Astrocyte of the spinal cord (primary cell): Measurements from ENCODE around the gene SPTLC3.

Source experiments
- DNase-seq: peaks from one replicate; pipeline ENCODE4 v3.0.0; 2011; ENCODE audit warnings: low read depth, low spot score
- H3K4me3 ChIP-seq: 2 replicates; pipeline ENCODE4 v1.5.1; 2011; ENCODE audit warnings: low read depth, mild to moderate bottlenecking, low read length, moderate library complexity
- in situ Hi-C: cut with HindIII; loops from 2 replicates; pipeline ENCODE4 v1.10.0; 2017; ENCODE audit warnings: low sequenced_read_pairs
- TF ChIP-seq, protein P1 (sequence below): IDR thresholded peaks from 2 replicates; pipeline ENCODE4 v1.5.1; 2012; ENCODE audit warnings: low read depth, mild to moderate bottlenecking, low read length, inconsistent platforms

Gene SPTLC3

DNA sequence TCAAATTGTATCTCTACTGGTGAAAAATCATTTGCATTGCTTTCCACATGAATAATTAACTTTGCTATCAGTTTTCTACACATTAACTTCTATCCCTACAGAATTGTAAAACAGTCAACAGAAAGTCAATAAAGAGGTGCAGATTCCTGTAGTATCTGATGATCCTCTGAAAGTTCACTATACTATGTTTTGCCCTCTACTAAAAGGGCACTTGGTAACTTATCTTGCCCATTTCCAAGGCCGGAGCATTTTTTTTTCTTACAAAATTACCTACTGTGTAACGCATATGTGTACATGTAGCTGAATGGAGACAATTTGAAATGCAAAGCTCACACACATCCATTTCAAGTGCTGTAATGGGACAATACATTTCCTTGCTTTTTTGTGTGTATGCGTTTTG, 9.6 kb upstream of the SPTLC3 start:
- in situ Hi-C loops, result no loop called here
- no peak overlapping the region for H3K4me3 ChIP-seq
- no peak for DNase-seq
- TF ChIP-seq, protein P1, sequence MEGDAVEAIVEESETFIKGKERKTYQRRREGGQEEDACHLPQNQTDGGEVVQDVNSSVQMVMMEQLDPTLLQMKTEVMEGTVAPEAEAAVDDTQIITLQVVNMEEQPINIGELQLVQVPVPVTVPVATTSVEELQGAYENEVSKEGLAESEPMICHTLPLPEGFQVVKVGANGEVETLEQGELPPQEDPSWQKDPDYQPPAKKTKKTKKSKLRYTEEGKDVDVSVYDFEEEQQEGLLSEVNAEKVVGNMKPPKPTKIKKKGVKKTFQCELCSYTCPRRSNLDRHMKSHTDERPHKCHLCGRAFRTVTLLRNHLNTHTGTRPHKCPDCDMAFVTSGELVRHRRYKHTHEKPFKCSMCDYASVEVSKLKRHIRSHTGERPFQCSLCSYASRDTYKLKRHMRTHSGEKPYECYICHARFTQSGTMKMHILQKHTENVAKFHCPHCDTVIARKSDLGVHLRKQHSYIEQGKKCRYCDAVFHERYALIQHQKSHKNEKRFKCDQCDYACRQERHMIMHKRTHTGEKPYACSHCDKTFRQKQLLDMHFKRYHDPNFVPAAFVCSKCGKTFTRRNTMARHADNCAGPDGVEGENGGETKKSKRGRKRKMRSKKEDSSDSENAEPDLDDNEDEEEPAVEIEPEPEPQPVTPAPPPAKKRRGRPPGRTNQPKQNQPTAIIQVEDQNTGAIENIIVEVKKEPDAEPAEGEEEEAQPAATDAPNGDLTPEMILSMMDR, result no peak

DNA sequence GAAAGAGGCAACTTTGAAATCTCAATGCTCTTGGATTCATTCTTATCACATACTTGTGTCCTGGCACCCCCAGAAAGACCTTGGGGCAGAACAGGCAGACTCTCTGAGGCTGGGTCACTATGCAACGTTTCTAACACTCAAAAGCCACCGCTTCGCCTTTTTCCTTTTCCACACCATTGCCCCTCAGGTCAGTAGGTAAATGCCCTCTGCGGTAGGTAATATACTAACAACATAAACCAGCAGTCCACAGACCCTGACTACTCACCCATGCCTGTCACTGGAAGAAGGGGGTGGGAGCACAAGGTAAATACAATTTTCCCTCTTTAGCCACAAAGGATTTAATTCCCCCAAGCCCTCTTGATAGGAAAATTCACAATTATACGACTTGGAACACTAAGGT, 6.5 kb upstream of the SPTLC3 start:
- in situ Hi-C loops, result no loop called here
- DNase-seq, result no peak
- TF ChIP-seq, protein P1, result no peak
- no peak overlapping the region for H3K4me3 ChIP-seq

DNA sequence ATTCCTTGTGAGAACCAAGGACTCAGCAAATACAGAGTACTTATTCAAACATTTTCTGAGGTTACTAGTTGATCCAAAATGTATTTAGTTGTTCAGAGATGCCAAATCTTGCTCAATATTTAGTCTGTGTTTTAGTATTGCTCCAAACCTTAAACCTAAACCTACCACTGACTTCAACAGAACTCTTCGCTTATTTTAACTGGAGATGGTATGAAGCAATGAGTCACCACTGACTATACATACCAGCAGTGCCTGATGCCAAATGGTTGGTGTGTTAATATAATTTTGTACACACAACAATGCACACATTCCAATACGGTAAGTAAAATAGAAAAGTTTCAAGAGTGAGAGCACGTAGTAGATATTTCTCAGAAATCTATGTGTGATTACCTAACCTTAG, 1.9 kb upstream of the SPTLC3 start:
- DNase-seq, result peak; percentile 69
- H3K4me3 ChIP-seq, result no peak overlapping the region
- TF ChIP-seq, protein P1, result no peak
- in situ Hi-C loops, result no loop called here

DNA sequence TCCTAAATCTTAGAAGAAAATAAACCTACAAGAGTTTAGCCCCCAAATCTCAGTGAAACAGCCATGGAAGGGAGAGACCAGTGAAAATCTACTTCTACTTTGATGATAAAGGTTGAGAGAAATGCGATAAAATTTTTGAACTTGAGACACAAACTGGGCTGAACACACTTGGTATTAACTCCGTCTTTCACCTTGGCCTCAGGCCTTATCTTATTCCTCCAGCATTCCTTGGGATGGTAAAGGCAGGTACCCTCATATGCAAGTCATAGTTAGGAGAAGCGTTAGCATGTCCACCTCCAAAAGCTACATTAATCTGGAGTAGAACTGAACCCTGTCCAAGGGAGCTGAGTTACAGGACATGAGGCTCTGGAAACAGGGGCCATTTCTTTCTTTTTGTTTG, 1.2 kb upstream of the SPTLC3 start:
- TF ChIP-seq, protein P1, result no peak
- in situ Hi-C loops, result no loop called here
- no peak for DNase-seq
- H3K4me3 ChIP-seq, result no peak overlapping the region

DNA sequence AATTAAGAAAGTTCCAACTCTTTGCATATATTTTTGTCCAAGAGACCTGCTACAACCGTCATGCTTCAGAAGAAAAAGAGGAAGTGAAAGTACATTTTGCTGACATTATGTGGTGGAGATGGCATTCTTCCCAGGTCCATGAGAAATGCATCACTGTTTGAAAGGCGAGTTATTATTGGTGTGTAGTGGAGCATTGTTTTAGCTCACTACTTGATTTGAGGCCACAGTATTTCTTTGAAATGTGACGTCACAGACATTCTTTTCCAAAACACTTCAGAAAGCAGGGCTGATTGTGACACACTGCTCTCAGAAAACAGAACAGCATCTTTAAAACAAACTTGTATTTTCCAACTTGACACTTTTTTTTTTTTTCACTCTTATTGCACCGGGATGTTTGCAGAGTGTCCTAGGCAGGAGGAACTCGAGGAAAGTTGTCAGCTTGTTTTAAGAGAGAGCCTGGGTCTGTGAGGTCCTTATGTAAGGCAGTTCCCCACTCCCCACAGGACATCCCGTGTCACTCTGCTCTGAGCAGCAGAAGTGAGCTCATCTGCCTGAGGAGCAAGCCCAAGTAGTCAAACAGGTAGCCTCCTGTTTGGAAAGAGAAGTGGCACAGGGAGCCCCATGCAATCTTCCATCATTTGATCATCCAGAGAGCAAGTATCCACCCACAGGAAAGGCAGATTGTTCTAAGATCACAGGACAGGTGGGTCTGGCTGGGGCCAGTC, 1.1 kb downstream of the SPTLC3 start:
- TF ChIP-seq, protein P1, result no peak
- in situ Hi-C loops, result no loop called here
- H3K4me3 ChIP-seq, result peak overlapping the region; percentile 54
- DNase-seq, result peak; percentile 96

DNA sequence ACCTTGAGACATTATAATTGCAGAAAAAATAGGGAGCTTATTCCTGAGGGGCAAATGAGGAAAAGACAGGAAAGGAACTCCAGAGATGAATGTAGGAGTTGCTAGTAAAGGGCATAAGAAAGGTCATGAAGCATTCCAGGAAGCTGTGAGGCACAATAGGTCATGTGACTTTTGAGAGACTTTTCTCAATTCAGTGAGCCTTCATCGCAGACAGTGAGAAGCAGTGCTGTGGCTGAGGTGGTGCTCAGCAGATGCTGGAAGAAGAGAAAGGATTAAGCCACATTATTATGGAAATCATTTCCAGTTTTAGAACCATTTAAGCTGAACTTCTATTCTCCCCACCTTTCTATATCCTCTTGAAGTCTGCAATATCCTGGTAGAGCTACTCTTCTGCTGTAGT, 4.1 kb downstream of the SPTLC3 start:
- no peak for DNase-seq
- TF ChIP-seq, protein P1, result no peak
- no peak overlapping the region for H3K4me3 ChIP-seq
- in situ Hi-C loops, result no loop called here
